Mesothelial cell of epicardium (in vitro differentiated cells): ENCODE results near the gene RELT. TPM values are rescaled to one million over a fixed set of nuclear protein-coding genes. Genes with fewer than 3 reads are reported as not detected.

Experiments used
- DNase-seq, 2 experiments: peaks; one replicate each; pipeline ENCODE4 v3.0.0; 2021; ENCODE audit warnings: low spot score in 2 of 2; ENCODE audit not compliant: unreplicated experiment in 2 of 2
- H3K27ac Mint-ChIP-seq: 2 replicates; pipeline ENCODE4 v1.8.0; 2021; ENCODE audit warnings: mixed read lengths
- H3K27me3 Mint-ChIP-seq: 2 replicates; pipeline ENCODE4 v1.8.0; 2021; ENCODE audit warnings: low read depth, mixed read lengths
- H3K36me3 Mint-ChIP-seq: 2 replicates; pipeline ENCODE4 v1.8.0; 2021; ENCODE audit warnings: mixed read lengths
- H3K4me1 Mint-ChIP-seq: 2 replicates; pipeline ENCODE4 v1.8.0; 2021; ENCODE audit warnings: mixed read lengths
- H3K4me3 Mint-ChIP-seq: 2 replicates; pipeline ENCODE4 v1.8.0; 2021; ENCODE audit warnings: mild to moderate bottlenecking, moderate library complexity, mixed read lengths
- H3K9me3 Mint-ChIP-seq: 2 replicates; pipeline ENCODE4 v1.8.0; 2021; ENCODE audit warnings: mixed read lengths
- total RNA-seq: library from RNA; stranded (reverse); gene quantifications from 3 replicates; pipeline ENCODE4 v1.2.1, GENCODE V29; 2021
- TF ChIP-seq, protein P1 (sequence below): fragments of 200-600 bp; sonication (generic); IDR thresholded peaks from one replicate; pipeline ENCODE4 v1.5.0; 2021; ENCODE audit warnings: antibody characterized with exemption; ENCODE audit not compliant: unreplicated experiment

RELT gene
- total RNA-seq, 1 donor from 2014 or later = 5.1 TPM

GRCh38 chr11:73416786-73417185 lies 40.6 kb downstream of the RELT start:
- H3K27ac Mint-ChIP-seq = no peak overlapping the region
- no peaks in the 10 kb centered on the region for H3K9me3 Mint-ChIP-seq
- H3K36me3 Mint-ChIP-seq = peaks cover 16% of the 10 kb centered on the region
- DNase-seq = no peak
- no peak overlapping the region for H3K4me3 Mint-ChIP-seq
- no peaks in the 10 kb centered on the region for H3K27me3 Mint-ChIP-seq
- H3K4me1 Mint-ChIP-seq = peaks cover 18% of the 10 kb centered on the region
- TF ChIP-seq, protein P1, sequence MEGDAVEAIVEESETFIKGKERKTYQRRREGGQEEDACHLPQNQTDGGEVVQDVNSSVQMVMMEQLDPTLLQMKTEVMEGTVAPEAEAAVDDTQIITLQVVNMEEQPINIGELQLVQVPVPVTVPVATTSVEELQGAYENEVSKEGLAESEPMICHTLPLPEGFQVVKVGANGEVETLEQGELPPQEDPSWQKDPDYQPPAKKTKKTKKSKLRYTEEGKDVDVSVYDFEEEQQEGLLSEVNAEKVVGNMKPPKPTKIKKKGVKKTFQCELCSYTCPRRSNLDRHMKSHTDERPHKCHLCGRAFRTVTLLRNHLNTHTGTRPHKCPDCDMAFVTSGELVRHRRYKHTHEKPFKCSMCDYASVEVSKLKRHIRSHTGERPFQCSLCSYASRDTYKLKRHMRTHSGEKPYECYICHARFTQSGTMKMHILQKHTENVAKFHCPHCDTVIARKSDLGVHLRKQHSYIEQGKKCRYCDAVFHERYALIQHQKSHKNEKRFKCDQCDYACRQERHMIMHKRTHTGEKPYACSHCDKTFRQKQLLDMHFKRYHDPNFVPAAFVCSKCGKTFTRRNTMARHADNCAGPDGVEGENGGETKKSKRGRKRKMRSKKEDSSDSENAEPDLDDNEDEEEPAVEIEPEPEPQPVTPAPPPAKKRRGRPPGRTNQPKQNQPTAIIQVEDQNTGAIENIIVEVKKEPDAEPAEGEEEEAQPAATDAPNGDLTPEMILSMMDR = no peak

- Mint-ChIP-seq H3K4me3 (no peak overlapping the region), H3K9me3 (no peaks in the 10 kb centered on the region), H3K27ac (no peak overlapping the region), H3K36me3 (peaks cover 11% of the 10 kb centered on the region), H3K4me1 (peaks cover 14% of the 10 kb centered on the region), H3K27me3 (no peaks in the 10 kb centered on the region)
- TF ChIP-seq, protein P1 = no peak
- DNase-seq = no peak
Observed at GRCh38 chr11:73420136-73420535, 43.9 kb downstream of the RELT start.

- peaks cover 8% of the 10 kb centered on the region for H3K4me1 Mint-ChIP-seq
- no peak overlapping the region for H3K27ac Mint-ChIP-seq
- TF ChIP-seq, protein P1 = no peak
- no peak overlapping the region for H3K4me3 Mint-ChIP-seq
- no peak for DNase-seq
- no peaks in the 10 kb centered on the region for H3K27me3 Mint-ChIP-seq
- peaks cover 9% of the 10 kb centered on the region for H3K36me3 Mint-ChIP-seq
- no peaks in the 10 kb centered on the region for H3K9me3 Mint-ChIP-seq
Observed at GRCh38 chr11:73422886-73423285, 46.7 kb downstream of the RELT start.

DNA sequence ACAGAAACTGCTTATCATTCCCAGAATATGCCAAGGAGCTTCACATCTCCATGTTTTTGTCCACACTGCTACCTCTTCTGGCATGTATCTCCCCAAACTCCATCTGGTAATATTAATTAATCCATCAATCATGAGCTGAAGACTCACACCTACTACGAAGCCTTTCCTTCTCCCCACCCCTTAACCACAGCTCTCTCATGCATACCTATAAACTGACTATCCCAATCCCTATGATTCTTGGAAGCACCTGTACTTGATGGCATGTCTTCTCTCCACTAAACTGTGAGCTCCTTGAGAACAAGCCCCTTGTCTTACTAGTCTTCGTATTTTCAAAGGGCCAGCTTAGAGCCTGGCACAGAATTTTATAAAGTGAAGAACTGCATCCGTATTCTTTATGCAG lies 47.3 kb downstream of the RELT start:
- H3K27me3 Mint-ChIP-seq = no peaks in the 10 kb centered on the region
- H3K27ac Mint-ChIP-seq = no peak overlapping the region
- no peak overlapping the region for H3K4me3 Mint-ChIP-seq
- H3K36me3 Mint-ChIP-seq = peaks cover 2% of the 10 kb centered on the region
- TF ChIP-seq, protein P1 = no peak
- H3K4me1 Mint-ChIP-seq = peaks cover 8% of the 10 kb centered on the region
- no peak for DNase-seq
- H3K9me3 Mint-ChIP-seq = no peaks in the 10 kb centered on the region

- no peaks in the 10 kb centered on the region for H3K9me3 Mint-ChIP-seq
- TF ChIP-seq, protein P1 = no peak
- H3K36me3 Mint-ChIP-seq = no peaks in the 10 kb centered on the region
- H3K27me3 Mint-ChIP-seq = no peaks in the 10 kb centered on the region
- peaks cover 8% of the 10 kb centered on the region for H3K4me1 Mint-ChIP-seq
- H3K27ac Mint-ChIP-seq = no peak overlapping the region
- no peak overlapping the region for H3K4me3 Mint-ChIP-seq
- no peak for DNase-seq
Observed at GRCh38 chr11:73425108-73425507, 48.9 kb downstream of the RELT start.
